GM23338 (cell line): ENCODE measurements around the gene ZNF641. TPM values are rescaled to one million over a fixed set of nuclear protein-coding genes. Genes with fewer than 3 reads are reported as not detected.

Experiments used
- ATAC-seq: fragments of 200-7000 bp; cut with Tn5 transposase; 3 replicates; pipeline ENCODE4 v1.9.1; 2020
- DNase-seq: peaks from one replicate; pipeline ENCODE4 v3.0.0-alpha.2; 2015; ENCODE audit warnings: low spot score
- H2AFZ ChIP-seq: fragments of 200-600 bp; sonication (generic); 2 replicates; pipeline ENCODE4 v1.8.0; 2016; ENCODE audit warnings: antibody characterized with exemption, mild to moderate bottlenecking, moderate library complexity
- H3F3A ChIP-seq: fragments of 200-600 bp; sonication (generic); replicated peaks from 2 replicates; pipeline ENCODE4 v1.8.0; 2017; ENCODE audit warnings: antibody characterized with exemption, mixed run types, low read depth
- H3K27ac ChIP-seq: fragments of 200-600 bp; sonication (generic); 2 replicates; pipeline ENCODE4 v1.6.1; 2016; ENCODE audit warnings: low read depth
- H3K27me3 ChIP-seq: fragments of 200-600 bp; sonication (generic); 2 replicates; pipeline ENCODE4 v1.8.0; 2016; ENCODE audit warnings: mild to moderate bottlenecking, mixed run types, moderate library complexity; ENCODE audit not compliant: insufficient read depth
- H3K36me3 ChIP-seq: fragments of 200-600 bp; sonication (generic); 2 replicates; pipeline ENCODE4 v1.8.0; 2016; ENCODE audit warnings: mild to moderate bottlenecking; ENCODE audit not compliant: insufficient read depth
- H3K4me1 ChIP-seq: fragments of 200-600 bp; sonication (generic); 2 replicates; pipeline ENCODE4 v1.8.0; 2016; ENCODE audit warnings: mild to moderate bottlenecking, moderate library complexity; ENCODE audit not compliant: insufficient read depth
- H3K4me2 ChIP-seq: fragments of 200-600 bp; sonication (generic); 2 replicates; pipeline ENCODE4 v1.7.1; 2017; ENCODE audit warnings: mixed run types
- H3K4me3 ChIP-seq: fragments of 200-600 bp; sonication (generic); 2 replicates; pipeline ENCODE4 v1.6.1; 2016; ENCODE audit warnings: mixed run types
- H3K79me2 ChIP-seq: fragments of 200-600 bp; sonication (generic); replicated peaks from 2 replicates; pipeline ENCODE4 v1.8.0; 2017; ENCODE audit warnings: mild to moderate bottlenecking; ENCODE audit not compliant: insufficient read depth
- H3K9me2 ChIP-seq: fragments of 200-600 bp; sonication (generic); 2 replicates; pipeline ENCODE4 v1.8.0; 2017; ENCODE audit not compliant: insufficient read depth
- H4K20me1 ChIP-seq: fragments of 200-600 bp; sonication (generic); replicated peaks from 2 replicates; pipeline ENCODE4 v1.8.0; 2017; ENCODE audit warnings: mild to moderate bottlenecking; ENCODE audit not compliant: insufficient read depth
- H3K27ac Mint-ChIP-seq: 2 replicates; pipeline ENCODE4 v1.8.0; 2020; ENCODE audit warnings: inconsistent platforms, mild to moderate bottlenecking, moderate library complexity, mixed read lengths
- H3K27me3 Mint-ChIP-seq: 3 replicates; pipeline ENCODE4 v1.8.0; 2022; ENCODE audit warnings: low read depth, mild to moderate bottlenecking, moderate library complexity, mixed read lengths, inconsistent platforms; ENCODE audit not compliant: insufficient read depth, poor library complexity
- H3K36me3 Mint-ChIP-seq: 3 replicates; pipeline ENCODE4 v1.8.0; 2021; ENCODE audit warnings: low read depth, mild to moderate bottlenecking, inconsistent platforms, moderate library complexity, mixed read lengths
- H3K4me1 Mint-ChIP-seq: 3 replicates; pipeline ENCODE4 v1.8.0; 2020; ENCODE audit warnings: mild to moderate bottlenecking, inconsistent platforms, mixed read lengths
- H3K4me3 Mint-ChIP-seq: 3 replicates; pipeline ENCODE4 v1.8.0; 2021; ENCODE audit warnings: moderate library complexity, mild to moderate bottlenecking, inconsistent platforms, mixed read lengths
- H3K9me3 Mint-ChIP-seq: 3 replicates; pipeline ENCODE4 v1.8.0; 2020; ENCODE audit warnings: moderate library complexity, mild to moderate bottlenecking, inconsistent platforms, mixed read lengths
- CREB1 ChIP-seq: fragments of 250-450 bp; sonication (Bioruptor Pico); IDR thresholded peaks from 2 replicates; pipeline ENCODE4 v1.5.0; 2020; ENCODE audit warnings: low read depth, mild to moderate bottlenecking, moderate library complexity
- CTCF ChIP-seq, 2 experiments: fragments of 200-600 bp in 1 of 2; sonication (generic) in 1 of 2; conservative IDR thresholded peaks; 2 replicates each; pipeline versions ENCODE4 v1.5.1 to v1.6.1; 2016 to 2017; ENCODE audit warnings: antibody characterized with exemption in 2 of 2, low read depth in 2 of 2, mild to moderate bottlenecking in 2 of 2, moderate library complexity in 1 of 2
- EZH2 ChIP-seq: fragments of 200-600 bp; sonication (generic); IDR thresholded peaks from one replicate; pipeline ENCODE4 v1.8.0; 2017; ENCODE audit warnings: antibody characterized with exemption, mild to moderate bottlenecking, low read depth; ENCODE audit not compliant: unreplicated experiment
- JUNB ChIP-seq: IDR thresholded peaks from one replicate; pipeline ENCODE4 v1.6.1; 2016; ENCODE audit warnings: antibody characterized with exemption; ENCODE audit not compliant: unreplicated experiment
- NANOG ChIP-seq: IDR thresholded peaks from 2 replicates; pipeline ENCODE4 v1.6.1; 2016; ENCODE audit warnings: antibody characterized with exemption, borderline replicate concordance
- POLR2AphosphoS5 ChIP-seq: IDR thresholded peaks from 2 replicates; pipeline ENCODE4 v1.6.1; 2016; ENCODE audit warnings: antibody characterized with exemption, low read depth
- STAT1 ChIP-seq: IDR thresholded peaks from one replicate; pipeline ENCODE4 v1.6.1; 2016; ENCODE audit warnings: antibody characterized with exemption; ENCODE audit not compliant: unreplicated experiment
- ZNF114 ChIP-seq: fragments of 250-450 bp; sonication (Bioruptor Pico); IDR thresholded peaks from 2 replicates; pipeline ENCODE4 v1.5.0; 2020; ENCODE audit warnings: mild to moderate bottlenecking, moderate library complexity
- ZNF331 ChIP-seq: fragments of 250-450 bp; sonication (Bioruptor Pico); IDR thresholded peaks from 2 replicates; pipeline ENCODE4 v1.5.0; 2020; ENCODE audit warnings: low read depth, mild to moderate bottlenecking, moderate library complexity
- ZNF462 ChIP-seq: fragments of 250-450 bp; sonication (Bioruptor Pico); IDR thresholded peaks from 2 replicates; pipeline ENCODE4 v1.5.0; 2020; ENCODE audit warnings: mild to moderate bottlenecking, moderate library complexity
- polyA plus RNA-seq: library from polyadenylated mRNA; unstranded; fragments of >200 nt; fragmentation: Nextera tagmentation; extraction: Ambion mirVana; gene quantifications from 2 replicates; pipeline ENCODE4 v1.2.1, GENCODE V29; 2016
- total RNA-seq: library from RNA; depleted of rRNA; stranded (reverse); fragments of >200 nt; shearing (Covaris generic); gene quantifications from 2 replicates; pipeline ENCODE4 v1.2.3, GENCODE V29; 2014
- TF ChIP-seq, protein P1 (sequence below): IDR thresholded peaks from 2 replicates; pipeline ENCODE4 v1.6.1; 2016; ENCODE audit warnings: antibody characterized with exemption

Gene ZNF641
- total and polyA plus RNA-seq, 2 experiments from 2014 or later, result 1.4 to 7.2 TPM

GRCh38 chr12:48388938-48389337, 38.2 kb upstream of the ZNF641 start (continued):
- TF ChIP-seq JUNB (no peak), STAT1 (no peak), POLR2AphosphoS5 (no peak), ZNF462 (CRISPR knock-in tag) (no peak)

DNA sequence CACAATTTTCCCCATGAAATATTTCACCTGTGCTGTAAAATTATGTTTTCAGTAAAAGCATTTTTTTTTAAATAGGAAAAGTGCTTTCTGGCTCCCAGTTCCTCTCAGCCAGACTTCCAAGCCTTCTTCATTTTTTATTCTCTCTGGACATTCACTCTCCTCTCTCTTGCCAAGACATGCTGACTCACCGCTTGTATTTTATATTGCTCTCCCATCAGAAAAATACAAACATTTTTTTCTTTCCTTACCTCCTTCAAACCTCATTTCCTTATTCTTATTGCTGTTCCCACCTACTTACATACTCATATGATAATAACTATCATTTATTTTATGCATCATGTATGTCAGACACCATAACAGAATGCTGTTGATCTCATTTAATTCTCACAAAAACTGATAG, 37.7 kb upstream of the ZNF641 start:
- Mint-ChIP-seq H3K4me1 (no peaks in the 10 kb centered on the region), H3K27ac (no peak overlapping the region), H3K4me3 (no peak overlapping the region), H3K36me3 (no peaks in the 10 kb centered on the region), H3K9me3 (no peaks in the 10 kb centered on the region), H3K27me3 (no peaks in the 10 kb centered on the region)
- Histone ChIP-seq H4K20me1 (no peaks in the 10 kb centered on the region), H3K4me3 (no peak overlapping the region), H3K36me3 (no peaks in the 10 kb centered on the region), H2AFZ (no peak overlapping the region), H3K27me3 (no peaks in the 10 kb centered on the region; the same call in 1 of the 2 replicates), H3K4me1 (no peaks in the 10 kb centered on the region), H3K4me2 (no peak overlapping the region), H3K79me2 (no peaks in the 10 kb centered on the region), H3K27ac (no peak overlapping the region), H3F3A (no peaks in the 10 kb centered on the region), H3K9me2 (0 out of 2 replicates have a peak, but pooled peaks cover 5% of the 10 kb centered on the region)
- TF ChIP-seq EZH2 (no peak), ZNF114 (CRISPR knock-in tag) (no peak), CREB1 (no peak), CTCF (conservative IDR thresholded peaks at IDR 0.05; ENCODE audit: low read depth in 2 of 2) (no peak), NANOG (no peak), ZNF331 (no peak), STAT1 (no peak), JUNB (no peak)
- TF ChIP-seq, protein P1, sequence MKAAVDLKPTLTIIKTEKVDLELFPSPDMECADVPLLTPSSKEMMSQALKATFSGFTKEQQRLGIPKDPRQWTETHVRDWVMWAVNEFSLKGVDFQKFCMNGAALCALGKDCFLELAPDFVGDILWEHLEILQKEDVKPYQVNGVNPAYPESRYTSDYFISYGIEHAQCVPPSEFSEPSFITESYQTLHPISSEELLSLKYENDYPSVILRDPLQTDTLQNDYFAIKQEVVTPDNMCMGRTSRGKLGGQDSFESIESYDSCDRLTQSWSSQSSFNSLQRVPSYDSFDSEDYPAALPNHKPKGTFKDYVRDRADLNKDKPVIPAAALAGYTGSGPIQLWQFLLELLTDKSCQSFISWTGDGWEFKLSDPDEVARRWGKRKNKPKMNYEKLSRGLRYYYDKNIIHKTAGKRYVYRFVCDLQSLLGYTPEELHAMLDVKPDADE, result no peak
- no peak for ATAC-seq
- no peak for DNase-seq
